ENCODE results near the gene ZNHIT1. TPM values are rescaled to one million over a fixed set of nuclear protein-coding genes. Genes with fewer than 3 reads are reported as not detected.

Gene ZNHIT1
- total and polyA plus RNA-seq, 2 donors (not counting 3 experiments of a cell fraction or from before 2014, with no cell fraction given) = 74.1 to 89.9 TPM

Small RNA genes within 50 kb of the gene (small RNA-seq; reads per million reads assigned to genes)
- gene RNU6-1104P (ENCODE audit: insufficient read depth, insufficient read length, low read depth, low replicate concordance) = not detected

Other genes starting within 250 kb of the ZNHIT1 start
- not detected in 2 replicates for gene MUC12, start 248.6 kb upstream of the ZNHIT1 start, total RNA-seq
- not detected in 2 replicates for gene MUC12, start 248.6 kb upstream of the ZNHIT1 start, polyA plus RNA-seq
- not detected in 2 replicates for gene MUC17, start 198.1 kb upstream of the ZNHIT1 start, total RNA-seq
- gene MUC17, start 198.1 kb upstream of the ZNHIT1 start, polyA plus RNA-seq = not detected in 2 replicates
- gene TRIM56, start 132.7 kb upstream of the ZNHIT1 start, total RNA-seq = 21.8 and 25.1 TPM in 2 replicates
- gene TRIM56, start 132.7 kb upstream of the ZNHIT1 start, polyA plus RNA-seq = 1.9 and 2.3 TPM in 2 replicates
- gene SERPINE1, start 91.1 kb upstream of the ZNHIT1 start, total RNA-seq = 2,296 and 2,645 TPM in 2 replicates
- gene SERPINE1, start 91.1 kb upstream of the ZNHIT1 start, polyA plus RNA-seq = 4,637 and 5,683 TPM in 2 replicates
- gene AP1S1, start 63.7 kb upstream of the ZNHIT1 start, total RNA-seq = 70.9 and 93.3 TPM in 2 replicates
- gene AP1S1, start 63.7 kb upstream of the ZNHIT1 start, polyA plus RNA-seq = 82.8 and 106 TPM in 2 replicates
- not detected in 2 replicates for gene VGF, start 52.6 kb upstream of the ZNHIT1 start, total RNA-seq
- gene VGF, start 52.6 kb upstream of the ZNHIT1 start, polyA plus RNA-seq = 0.03 TPM in 1 of 2 replicates, not detected in the other
- gene NAT16, start 37.9 kb upstream of the ZNHIT1 start, total RNA-seq = not detected in 2 replicates
- gene NAT16, start 37.9 kb upstream of the ZNHIT1 start, polyA plus RNA-seq = not detected in 2 replicates
- gene MOGAT3, start 17.1 kb upstream of the ZNHIT1 start, total RNA-seq = not detected in 2 replicates
- not detected in 2 replicates for gene MOGAT3, start 17.1 kb upstream of the ZNHIT1 start, polyA plus RNA-seq
- 161 and 170 TPM in 2 replicates for gene PLOD3, start 584 bp upstream of the ZNHIT1 start, total RNA-seq
- 143 and 212 TPM in 2 replicates for gene PLOD3, start 584 bp upstream of the ZNHIT1 start, polyA plus RNA-seq
- gene CLDN15, start 19.6 kb downstream of the ZNHIT1 start, total RNA-seq = 9.3 and 11.3 TPM in 2 replicates
- gene CLDN15, start 19.6 kb downstream of the ZNHIT1 start, polyA plus RNA-seq = 17.7 and 21.1 TPM in 2 replicates
- gene FIS1, start 26.9 kb downstream of the ZNHIT1 start, total RNA-seq = 132 and 187 TPM in 2 replicates
- 330 and 346 TPM in 2 replicates for gene FIS1, start 26.9 kb downstream of the ZNHIT1 start, polyA plus RNA-seq
- gene IFT22, start 103.6 kb downstream of the ZNHIT1 start, total RNA-seq = 26.1 and 28.7 TPM in 2 replicates
- 26.0 and 26.3 TPM in 2 replicates for gene IFT22, start 103.6 kb downstream of the ZNHIT1 start, polyA plus RNA-seq
- gene COL26A1, start 144.7 kb downstream of the ZNHIT1 start, total RNA-seq = not detected in 2 replicates
- 0.03 TPM in 1 of 2 replicates, not detected in the other for gene COL26A1, start 144.7 kb downstream of the ZNHIT1 start, polyA plus RNA-seq